GM12801 (cell line): ENCODE results near the gene PIEZO1.
A peak's percentile ranks its signal among the peaks of the same experiment; 100 is the strongest.

Experiments
- TF ChIP-seq, protein P1 (sequence below): IDR thresholded peaks from one replicate; pipeline ENCODE4 v1.5.1; 2011; ENCODE audit warnings: control low read depth; ENCODE audit not compliant: insufficient read length; ENCODE audit errors: extremely low read depth

The PIEZO1 gene

DNA sequence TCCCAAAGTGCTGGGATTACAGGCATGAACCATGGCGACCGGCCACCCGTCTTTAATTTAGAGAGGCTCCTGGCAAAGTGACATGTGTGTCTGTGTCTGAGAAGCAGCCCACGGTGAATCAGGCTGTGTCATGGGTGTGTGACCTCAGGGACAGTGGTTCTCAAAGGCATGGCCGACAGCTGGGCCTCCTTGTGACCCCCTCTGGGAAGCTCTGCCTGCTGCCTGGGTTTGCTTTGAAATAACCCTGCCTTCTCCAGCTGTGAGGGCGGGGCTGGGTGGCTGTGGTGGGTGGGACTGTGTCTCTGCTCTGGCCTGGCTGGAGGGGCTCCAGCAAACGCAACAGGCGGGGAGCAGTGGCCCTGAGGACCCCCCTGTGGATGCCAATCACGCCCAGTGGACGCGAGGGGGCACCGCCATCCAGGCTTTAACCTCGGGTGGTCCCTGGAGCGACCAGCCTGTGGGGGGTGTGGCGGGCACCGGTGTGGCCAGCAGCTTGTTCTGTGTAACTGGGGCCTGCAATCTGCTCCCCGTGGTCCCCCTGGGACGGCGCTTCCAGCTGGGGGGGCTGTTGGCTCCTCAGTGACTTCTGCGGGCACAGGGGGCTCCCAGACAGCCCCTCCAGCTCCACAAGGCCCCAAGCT lies 35.5 kb upstream of the PIEZO1 start:
- TF ChIP-seq, protein P1, sequence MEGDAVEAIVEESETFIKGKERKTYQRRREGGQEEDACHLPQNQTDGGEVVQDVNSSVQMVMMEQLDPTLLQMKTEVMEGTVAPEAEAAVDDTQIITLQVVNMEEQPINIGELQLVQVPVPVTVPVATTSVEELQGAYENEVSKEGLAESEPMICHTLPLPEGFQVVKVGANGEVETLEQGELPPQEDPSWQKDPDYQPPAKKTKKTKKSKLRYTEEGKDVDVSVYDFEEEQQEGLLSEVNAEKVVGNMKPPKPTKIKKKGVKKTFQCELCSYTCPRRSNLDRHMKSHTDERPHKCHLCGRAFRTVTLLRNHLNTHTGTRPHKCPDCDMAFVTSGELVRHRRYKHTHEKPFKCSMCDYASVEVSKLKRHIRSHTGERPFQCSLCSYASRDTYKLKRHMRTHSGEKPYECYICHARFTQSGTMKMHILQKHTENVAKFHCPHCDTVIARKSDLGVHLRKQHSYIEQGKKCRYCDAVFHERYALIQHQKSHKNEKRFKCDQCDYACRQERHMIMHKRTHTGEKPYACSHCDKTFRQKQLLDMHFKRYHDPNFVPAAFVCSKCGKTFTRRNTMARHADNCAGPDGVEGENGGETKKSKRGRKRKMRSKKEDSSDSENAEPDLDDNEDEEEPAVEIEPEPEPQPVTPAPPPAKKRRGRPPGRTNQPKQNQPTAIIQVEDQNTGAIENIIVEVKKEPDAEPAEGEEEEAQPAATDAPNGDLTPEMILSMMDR: no peak

DNA sequence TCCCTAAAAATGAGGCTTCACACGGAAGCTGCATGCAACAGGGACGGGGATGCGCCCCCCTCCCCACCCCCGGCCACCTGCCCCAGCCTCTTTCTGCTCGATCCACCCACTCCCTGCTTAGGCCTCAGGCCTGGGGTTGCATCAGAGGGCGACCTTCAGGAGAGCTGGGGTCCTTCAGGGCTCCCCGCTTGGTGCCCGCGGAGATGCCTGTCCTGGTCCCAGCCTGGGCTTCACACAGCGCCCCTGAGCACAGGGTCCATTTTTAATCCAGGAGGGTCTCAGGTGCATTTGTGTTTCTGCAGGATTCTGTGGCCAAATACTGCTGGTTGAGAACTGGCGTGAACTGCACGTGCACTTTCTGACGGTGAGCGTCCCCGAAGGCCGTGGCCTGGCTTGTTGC lies 34.1 kb upstream of the PIEZO1 start:
- TF ChIP-seq, protein P1: no peak

DNA sequence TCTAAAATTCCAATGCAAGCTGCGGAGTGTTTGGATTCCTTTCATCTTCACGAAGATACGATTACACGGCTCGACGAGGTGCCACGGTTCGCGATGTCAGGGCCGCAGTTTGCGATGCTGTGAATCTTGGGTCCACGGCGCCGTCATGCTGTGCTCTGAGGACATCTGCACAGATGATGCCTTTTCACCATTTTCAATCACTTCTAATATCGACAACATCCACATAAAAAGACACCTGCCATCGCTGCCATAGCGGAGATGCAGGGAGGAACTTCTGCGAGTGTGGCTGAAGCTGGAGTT lies 33.5 kb upstream of the PIEZO1 start:
- TF ChIP-seq, protein P1: no peak

DNA sequence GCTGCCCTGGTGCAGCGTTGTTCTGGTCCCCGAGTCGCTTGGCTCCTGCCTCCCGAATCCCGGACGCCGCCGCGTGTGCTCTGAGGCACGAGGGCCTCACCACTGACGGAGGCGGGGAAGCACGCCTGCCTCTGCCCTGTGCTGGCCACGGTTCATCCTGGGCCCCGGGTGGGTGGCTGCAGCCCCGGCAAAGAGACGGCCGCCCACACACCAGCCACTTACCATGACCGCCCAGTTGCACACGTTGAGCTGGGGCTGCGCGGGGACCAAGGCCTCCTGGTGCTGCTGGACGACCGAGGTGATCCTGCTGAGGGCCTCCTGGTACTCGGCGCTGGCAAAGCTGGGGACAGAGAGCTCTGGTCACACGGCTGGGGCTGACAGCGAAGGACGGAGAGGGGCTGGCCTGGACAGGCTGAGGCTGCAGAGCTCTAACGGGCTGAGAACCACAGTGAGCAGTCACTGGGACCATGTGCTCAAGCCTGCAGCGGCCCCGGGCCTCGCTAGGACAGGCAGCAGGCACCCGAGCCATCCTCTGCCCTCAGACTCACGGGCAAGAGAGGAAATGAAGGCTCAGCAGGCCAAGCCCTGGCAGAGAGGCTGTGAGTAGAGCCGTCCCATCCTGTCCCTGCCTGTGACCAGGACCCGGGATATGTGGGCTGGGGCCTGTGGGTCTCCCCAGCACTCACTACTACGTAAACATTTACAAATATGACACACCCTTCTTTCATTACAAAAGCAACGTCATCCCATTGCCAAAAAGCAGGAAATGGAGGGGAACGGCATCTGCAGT lies 33.0 kb upstream of the PIEZO1 start:
- TF ChIP-seq, protein P1: no peak

DNA sequence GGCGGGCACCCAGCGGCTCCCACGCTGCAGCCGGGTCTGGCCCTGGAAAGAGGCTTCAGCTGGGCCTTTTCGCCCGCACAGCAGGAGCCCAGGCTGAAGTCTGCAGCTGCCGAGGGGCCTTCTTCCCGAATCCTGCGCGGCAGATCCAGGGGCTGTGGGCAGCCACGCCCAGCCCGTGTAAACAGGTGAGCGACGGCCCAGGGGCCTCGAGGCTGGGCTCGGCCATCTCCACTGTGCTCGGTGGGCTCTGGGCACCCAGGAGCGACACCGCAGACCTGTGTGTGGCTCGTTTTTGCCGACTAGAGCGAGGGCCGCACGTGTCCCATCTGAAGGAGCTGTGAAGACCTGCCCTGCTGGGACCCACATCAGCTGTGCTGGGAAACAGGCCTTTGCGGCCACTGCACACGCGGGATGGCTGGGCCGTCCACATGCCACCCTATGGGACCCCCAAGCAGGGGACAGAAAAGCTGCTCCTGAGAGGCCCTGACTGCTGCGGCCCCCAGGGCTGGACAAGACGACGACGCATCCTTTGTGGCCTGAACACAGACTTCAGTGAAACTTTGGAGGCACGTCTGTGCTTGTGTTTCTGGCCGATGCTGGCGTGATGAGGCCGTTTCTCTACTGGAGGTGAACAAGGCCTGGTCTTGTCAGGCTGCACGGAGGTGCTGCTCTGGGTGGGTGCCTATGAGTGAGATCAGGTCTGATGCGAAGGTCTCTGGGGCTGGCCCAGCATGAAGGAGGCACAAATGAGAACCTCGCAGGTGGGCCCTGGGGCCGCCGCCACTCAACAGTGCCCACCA lies 31.9 kb upstream of the PIEZO1 start:
- TF ChIP-seq, protein P1: no peak

DNA sequence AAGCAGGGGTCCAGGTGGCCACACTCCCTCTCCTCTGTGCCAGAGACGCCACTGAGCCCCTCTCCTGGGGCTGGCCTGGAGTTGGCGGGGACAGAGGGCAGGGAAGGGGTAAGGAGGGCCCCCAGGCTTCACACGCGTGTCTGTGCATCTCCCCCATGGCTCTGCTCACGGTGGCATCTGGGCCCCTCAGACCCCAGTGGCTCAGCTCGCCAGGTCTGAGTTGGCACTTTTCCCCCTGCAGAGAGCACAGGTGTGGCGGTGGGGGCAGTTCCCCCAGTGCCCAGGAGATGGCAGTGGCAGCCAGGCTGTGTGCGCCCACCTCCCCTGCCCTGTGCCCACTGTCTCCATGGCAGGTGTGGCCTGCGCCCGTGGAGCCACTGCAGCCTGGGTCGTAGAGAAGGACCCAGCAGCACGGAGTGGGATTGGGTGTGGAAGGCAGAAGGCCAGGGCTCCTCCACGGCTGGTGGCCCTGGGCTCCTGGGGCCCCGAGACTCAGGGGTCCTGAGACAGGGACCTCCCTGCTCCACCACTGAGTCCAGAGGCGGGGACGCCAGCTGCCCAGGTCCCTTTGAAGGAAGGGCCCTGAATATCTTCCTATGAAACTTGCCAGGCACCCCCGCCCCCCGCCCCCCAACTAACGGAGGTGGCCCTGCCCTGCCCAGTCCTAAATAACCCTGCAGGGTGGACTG lies 31.0 kb upstream of the PIEZO1 start:
- TF ChIP-seq, protein P1: peak; percentile 12

DNA sequence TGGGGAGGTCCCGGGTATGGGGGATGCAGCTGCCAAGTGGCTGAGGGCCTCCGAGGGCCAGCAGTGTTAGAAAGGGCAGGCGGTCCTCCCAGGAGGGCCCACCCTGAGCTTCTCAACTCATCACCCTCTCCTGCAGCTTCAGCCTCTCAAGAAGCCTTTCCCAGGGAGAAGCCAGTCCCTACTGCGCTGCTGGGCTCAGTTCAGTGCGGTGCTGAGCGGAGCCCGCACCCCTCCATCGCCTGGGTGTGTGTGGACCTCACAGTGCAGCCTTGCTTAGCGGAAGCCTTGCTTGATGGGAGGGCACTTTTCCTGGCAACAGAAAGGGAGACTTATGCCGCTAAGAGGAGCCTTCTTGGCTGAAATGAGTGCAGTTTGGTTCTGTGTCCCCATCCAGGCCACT lies 30.2 kb upstream of the PIEZO1 start:
- TF ChIP-seq, protein P1: no peak
